Loucy (cell line): ENCODE data around the gene CARD9.

Experiments
- EZH2phosphoT487 ChIP-seq: fragments of 200-600 bp; IDR thresholded peaks from 2 replicates; pipeline ENCODE4 v1.6.1; 2018; ENCODE audit warnings: antibody characterized with exemption, mild to moderate bottlenecking, moderate library complexity, borderline replicate concordance
- TF ChIP-seq, protein P1 (sequence below): fragments of 200-600 bp; sonication (generic); conservative IDR thresholded peaks from 2 replicates; pipeline ENCODE4 v1.5.1; 2014; ENCODE audit warnings: mild to moderate bottlenecking, antibody characterized with exemption, low read length

DNA sequence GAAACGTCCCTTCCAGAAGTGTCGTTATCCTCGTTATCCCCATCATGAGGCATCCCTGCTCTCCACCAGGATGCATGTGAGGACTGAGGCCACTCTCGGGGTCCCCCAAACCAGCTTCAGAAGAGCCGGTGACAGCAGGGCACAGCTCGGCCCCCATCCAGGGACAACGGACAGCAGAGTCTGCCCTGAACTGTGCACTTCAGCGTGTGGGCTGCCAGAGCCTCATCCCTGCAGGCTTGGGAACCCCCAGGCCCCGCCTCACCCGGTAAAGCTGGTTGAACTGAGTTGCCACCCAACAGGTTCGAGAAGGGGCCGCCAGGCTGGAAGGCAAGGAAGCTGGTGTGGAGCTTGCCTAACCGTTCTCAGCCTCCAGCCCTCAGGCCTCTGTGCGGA is 710 bp upstream of the CARD9 start:
- TF ChIP-seq, protein P1, sequence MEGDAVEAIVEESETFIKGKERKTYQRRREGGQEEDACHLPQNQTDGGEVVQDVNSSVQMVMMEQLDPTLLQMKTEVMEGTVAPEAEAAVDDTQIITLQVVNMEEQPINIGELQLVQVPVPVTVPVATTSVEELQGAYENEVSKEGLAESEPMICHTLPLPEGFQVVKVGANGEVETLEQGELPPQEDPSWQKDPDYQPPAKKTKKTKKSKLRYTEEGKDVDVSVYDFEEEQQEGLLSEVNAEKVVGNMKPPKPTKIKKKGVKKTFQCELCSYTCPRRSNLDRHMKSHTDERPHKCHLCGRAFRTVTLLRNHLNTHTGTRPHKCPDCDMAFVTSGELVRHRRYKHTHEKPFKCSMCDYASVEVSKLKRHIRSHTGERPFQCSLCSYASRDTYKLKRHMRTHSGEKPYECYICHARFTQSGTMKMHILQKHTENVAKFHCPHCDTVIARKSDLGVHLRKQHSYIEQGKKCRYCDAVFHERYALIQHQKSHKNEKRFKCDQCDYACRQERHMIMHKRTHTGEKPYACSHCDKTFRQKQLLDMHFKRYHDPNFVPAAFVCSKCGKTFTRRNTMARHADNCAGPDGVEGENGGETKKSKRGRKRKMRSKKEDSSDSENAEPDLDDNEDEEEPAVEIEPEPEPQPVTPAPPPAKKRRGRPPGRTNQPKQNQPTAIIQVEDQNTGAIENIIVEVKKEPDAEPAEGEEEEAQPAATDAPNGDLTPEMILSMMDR = no peak
- no peak for TF ChIP-seq EZH2phosphoT487
